ENCODE data around the gene UQCRC1.

Gene UQCRC1

DNA sequence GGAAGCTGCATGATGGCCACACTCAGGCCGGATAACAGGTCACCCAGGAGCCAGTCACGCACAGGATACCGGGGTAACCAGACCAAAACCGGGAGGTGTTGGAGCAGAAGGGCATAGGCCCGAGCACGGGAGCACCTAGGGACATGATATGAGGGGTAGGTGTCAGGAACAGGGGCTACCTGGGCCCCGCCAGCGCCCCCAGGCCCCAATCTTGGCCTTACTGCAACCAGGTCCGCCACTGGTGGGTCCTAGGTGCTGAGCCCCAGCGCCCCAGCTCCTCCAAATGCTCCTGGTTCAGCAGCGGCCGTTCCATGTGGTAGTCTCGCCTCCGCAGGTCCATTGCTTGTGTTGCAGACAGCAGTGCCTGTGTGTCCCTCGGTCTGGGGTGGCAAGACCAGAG lies 23.8 kb upstream of the UQCRC1 start:
- no peak for TF ChIP-seq YY1 (IDR thresholded peaks at IDR 0.05; ENCODE audit: insufficient read depth, insufficient read length)
- no peak for TF ChIP-seq ZNF274 (IDR thresholded peaks at IDR 0.05; ENCODE audit: low read depth, low read length)
- TF ChIP-seq SUZ12 (IDR thresholded peaks at IDR 0.05; ENCODE audit: extremely low read depth, insufficient read depth, insufficient read length): no peak
- H3K36me3 ChIP-seq (ENCODE audit: insufficient read depth, insufficient read length, low read length): peaks cover 58% of the 10 kb centered on the region
- H3K4me3 ChIP-seq (ENCODE audit: insufficient read length, low read depth): no peak overlapping the region
- no peaks in the 10 kb centered on the region for H3K9me3 ChIP-seq (ENCODE audit: insufficient read depth, low read length)
- DNase-seq (ENCODE audit: low read depth, low spot score): no peak
- H3K9ac ChIP-seq (ENCODE audit: insufficient read length, low read depth): peak overlapping the region; percentile 2
- H3K4me1 ChIP-seq (ENCODE audit: insufficient read depth, insufficient read length): peaks cover 21% of the 10 kb centered on the region
- no peaks in the 10 kb centered on the region for H3K27me3 ChIP-seq (ENCODE audit: insufficient read depth, insufficient read length)

DNA sequence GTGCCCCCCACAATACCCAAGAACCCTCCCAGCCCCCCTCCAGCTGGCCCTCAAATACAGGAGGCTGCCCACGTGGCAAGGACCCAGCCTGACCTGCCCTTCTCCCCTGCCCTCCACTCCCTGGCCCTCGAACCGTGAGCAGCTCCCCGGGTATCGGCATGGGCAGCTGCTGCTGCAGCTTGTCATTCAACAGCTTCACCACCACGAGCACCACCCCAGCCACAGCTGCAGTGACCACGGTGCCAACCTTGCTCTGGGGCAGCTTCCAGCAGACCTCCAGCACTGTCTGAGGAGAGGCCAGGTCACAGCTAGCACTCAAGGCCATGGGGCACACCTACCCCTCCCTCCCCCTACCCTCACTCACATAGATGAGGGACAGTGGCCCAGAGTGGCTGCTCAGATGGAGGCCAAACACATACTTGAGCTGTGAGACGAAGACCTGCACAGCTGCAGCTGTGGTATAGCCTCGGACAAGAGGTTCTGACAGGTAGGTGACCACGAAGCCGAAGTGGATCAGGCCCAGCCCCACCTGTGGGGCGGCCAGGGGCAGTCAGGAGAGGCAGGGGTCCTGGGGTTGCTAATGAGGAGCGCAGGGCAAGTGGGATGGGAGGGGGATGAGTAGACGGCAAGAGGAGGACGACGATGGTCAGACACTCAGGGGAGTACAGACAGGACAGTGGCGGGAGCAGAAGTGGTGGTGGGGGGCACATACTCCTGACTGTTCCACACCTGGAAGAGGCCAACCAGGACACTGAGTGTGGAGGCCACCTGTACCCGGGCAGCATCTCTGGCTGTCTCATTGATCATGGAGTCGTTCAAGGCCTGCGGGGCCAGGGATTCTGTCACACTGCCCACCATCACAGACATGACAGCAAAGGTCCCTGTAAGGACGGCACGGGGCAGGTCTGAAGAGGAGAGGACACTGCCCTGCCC lies 22.3 kb upstream of the UQCRC1 start:
- peaks cover 73% of the 10 kb centered on the region for H3K36me3 ChIP-seq (ENCODE audit: insufficient read depth, insufficient read length, low read length)
- no peak overlapping the region for H3K9ac ChIP-seq (ENCODE audit: insufficient read length, low read depth)
- DNase-seq (ENCODE audit: low read depth, low spot score): no peak
- H3K9me3 ChIP-seq (ENCODE audit: insufficient read depth, low read length): no peaks in the 10 kb centered on the region
- TF ChIP-seq SUZ12 (IDR thresholded peaks at IDR 0.05; ENCODE audit: extremely low read depth, insufficient read depth, insufficient read length) (no peak), ZNF274 (IDR thresholded peaks at IDR 0.05; ENCODE audit: low read depth, low read length) (no peak), YY1 (IDR thresholded peaks at IDR 0.05; ENCODE audit: insufficient read depth, insufficient read length) (no peak)
- H3K4me3 ChIP-seq (ENCODE audit: insufficient read length, low read depth): no peak overlapping the region
- no peaks in the 10 kb centered on the region for H3K27me3 ChIP-seq (ENCODE audit: insufficient read depth, insufficient read length)
- peaks cover 14% of the 10 kb centered on the region for H3K4me1 ChIP-seq (ENCODE audit: insufficient read depth, insufficient read length)

DNA sequence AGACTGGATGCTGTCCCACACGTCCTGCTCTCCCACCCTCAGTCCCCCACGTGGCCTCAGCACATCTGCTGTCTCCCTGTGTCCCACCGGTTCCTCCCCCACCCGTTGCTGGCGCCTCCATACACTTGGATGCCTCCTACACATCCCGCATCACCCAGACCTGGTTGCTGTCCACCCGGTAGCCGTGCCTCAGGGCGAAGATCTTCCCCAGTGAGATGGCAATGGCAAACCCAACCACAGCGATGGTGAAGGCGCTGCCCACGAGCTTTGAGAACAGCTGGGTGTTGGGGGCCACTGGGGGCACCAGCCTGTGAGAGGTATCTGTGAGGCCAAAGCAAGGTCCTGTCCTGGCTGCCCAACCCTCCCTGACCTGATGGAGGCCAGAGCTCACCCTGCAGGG lies 21.4 kb upstream of the UQCRC1 start:
- DNase-seq (ENCODE audit: low read depth, low spot score): no peak
- Histone ChIP-seq H3K4me1 (ENCODE audit: insufficient read depth, insufficient read length) (peaks cover 10% of the 10 kb centered on the region), H3K36me3 (ENCODE audit: insufficient read depth, insufficient read length, low read length) (peaks cover 82% of the 10 kb centered on the region)

DNA sequence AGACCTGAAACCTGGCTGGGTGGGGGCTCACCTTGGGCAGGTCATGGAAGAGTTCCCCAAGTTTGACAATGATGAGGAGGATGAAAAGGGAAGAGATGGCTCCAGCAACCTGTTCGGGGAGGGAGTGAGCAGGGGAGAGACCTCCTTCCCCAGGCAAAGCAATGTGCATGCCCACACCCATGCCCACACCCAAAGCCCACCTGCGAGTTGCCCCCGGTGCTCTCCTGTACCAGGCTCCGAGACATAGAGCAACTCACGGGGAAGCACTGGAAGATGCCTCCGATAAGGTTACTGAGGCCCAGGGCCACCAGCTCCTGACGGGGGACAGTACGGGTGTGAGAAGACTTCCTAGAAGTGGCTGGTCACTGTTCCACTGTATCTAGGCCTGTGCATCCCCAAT lies 21.0 kb upstream of the UQCRC1 start:
- Histone ChIP-seq H3K4me1 (ENCODE audit: insufficient read depth, insufficient read length) (peaks cover 10% of the 10 kb centered on the region), H3K9me3 (ENCODE audit: insufficient read depth, low read length) (no peaks in the 10 kb centered on the region), H3K9ac (ENCODE audit: insufficient read length, low read depth) (no peak overlapping the region), H3K36me3 (ENCODE audit: insufficient read depth, insufficient read length, low read length) (peaks cover 86% of the 10 kb centered on the region), H3K27me3 (ENCODE audit: insufficient read depth, insufficient read length) (no peaks in the 10 kb centered on the region), H3K4me3 (ENCODE audit: insufficient read length, low read depth) (no peak overlapping the region)
- TF ChIP-seq SUZ12 (IDR thresholded peaks at IDR 0.05; ENCODE audit: extremely low read depth, insufficient read depth, insufficient read length): no peak
- DNase-seq (ENCODE audit: low read depth, low spot score): no peak

More for the DNA sequence above, 21.4 kb upstream of the UQCRC1 start:
- no peaks in the 10 kb centered on the region for H3K27me3 ChIP-seq (ENCODE audit: insufficient read depth, insufficient read length)
- H3K9ac ChIP-seq (ENCODE audit: insufficient read length, low read depth): no peak overlapping the region
- TF ChIP-seq ZNF274 (IDR thresholded peaks at IDR 0.05; ENCODE audit: low read depth, low read length) (no peak), YY1 (IDR thresholded peaks at IDR 0.05; ENCODE audit: insufficient read depth, insufficient read length) (no peak), SUZ12 (IDR thresholded peaks at IDR 0.05; ENCODE audit: extremely low read depth, insufficient read depth, insufficient read length) (no peak)
- H3K4me3 ChIP-seq (ENCODE audit: insufficient read length, low read depth): no peak overlapping the region
- no peaks in the 10 kb centered on the region for H3K9me3 ChIP-seq (ENCODE audit: insufficient read depth, low read length)

DNA sequence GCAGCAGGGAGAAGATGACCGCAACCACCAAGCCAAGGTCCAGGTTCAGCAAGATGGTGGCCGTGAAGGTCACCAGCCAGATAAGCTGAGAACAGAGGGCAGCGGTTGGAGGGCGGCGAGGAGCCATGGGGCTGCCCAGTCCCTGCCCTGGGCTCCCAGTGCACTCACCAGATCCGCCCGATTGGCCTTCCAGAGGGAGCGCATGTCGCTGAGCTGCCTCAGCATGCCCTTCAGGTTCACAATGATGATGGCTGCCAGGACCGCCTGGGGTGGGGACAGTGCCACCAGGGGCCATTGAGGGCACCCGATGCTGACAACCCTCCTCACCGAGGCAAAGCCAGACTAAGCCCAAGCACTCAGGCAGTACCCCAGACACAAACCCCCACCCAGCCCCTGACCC lies 20.4 kb upstream of the UQCRC1 start:
- DNase-seq (ENCODE audit: low read depth, low spot score): no peak
- peaks cover 91% of the 10 kb centered on the region for H3K36me3 ChIP-seq (ENCODE audit: insufficient read depth, insufficient read length, low read length)
- no peaks in the 10 kb centered on the region for H3K9me3 ChIP-seq (ENCODE audit: insufficient read depth, low read length)
- TF ChIP-seq SUZ12 (IDR thresholded peaks at IDR 0.05; ENCODE audit: extremely low read depth, insufficient read depth, insufficient read length) (no peak), YY1 (IDR thresholded peaks at IDR 0.05; ENCODE audit: insufficient read depth, insufficient read length) (no peak), ZNF274 (IDR thresholded peaks at IDR 0.05; ENCODE audit: low read depth, low read length) (no peak)
- peaks cover 10% of the 10 kb centered on the region for H3K4me1 ChIP-seq (ENCODE audit: insufficient read depth, insufficient read length)
- no peaks in the 10 kb centered on the region for H3K27me3 ChIP-seq (ENCODE audit: insufficient read depth, insufficient read length)
- no peak overlapping the region for H3K9ac ChIP-seq (ENCODE audit: insufficient read length, low read depth)
- no peak overlapping the region for H3K4me3 ChIP-seq (ENCODE audit: insufficient read length, low read depth)

DNA sequence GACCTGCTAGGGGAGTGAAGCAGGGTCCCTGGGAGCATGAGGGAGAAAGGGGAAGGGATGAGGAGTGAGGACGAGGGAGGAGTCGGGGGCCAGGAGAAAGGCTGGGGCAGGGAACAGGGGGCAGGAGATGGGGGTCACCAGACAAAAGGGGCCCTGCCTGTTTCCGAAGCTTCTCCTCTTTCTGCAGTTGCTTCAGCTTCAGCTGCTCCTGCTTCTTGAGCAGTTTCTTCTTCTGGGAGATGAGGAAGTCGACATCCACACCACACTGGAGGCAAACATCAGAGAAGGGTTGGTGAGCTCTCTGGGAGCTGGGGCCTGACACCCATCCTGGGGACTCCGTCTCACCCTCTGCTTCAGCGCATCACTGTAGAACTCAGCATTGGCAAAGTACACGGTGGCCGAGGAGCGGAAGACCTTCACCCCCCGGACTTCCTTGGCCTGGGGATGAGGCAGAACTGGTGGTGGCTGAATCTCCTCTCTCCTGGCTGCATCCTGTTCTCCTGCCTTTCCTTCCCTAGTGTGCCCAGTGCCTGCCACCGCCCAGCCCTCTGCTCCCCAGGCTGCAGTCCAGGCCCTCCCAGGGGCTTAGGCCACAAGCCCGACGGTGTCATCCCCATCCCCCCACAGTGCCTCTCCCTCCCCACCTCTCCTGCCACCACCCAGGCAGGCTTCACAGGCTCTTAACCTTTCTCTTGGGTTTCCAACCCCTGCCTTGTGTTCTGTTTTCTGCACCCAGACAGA lies 19.0 kb upstream of the UQCRC1 start:
- H3K4me3 ChIP-seq (ENCODE audit: insufficient read length, low read depth): no peak overlapping the region
- H3K27me3 ChIP-seq (ENCODE audit: insufficient read depth, insufficient read length): no peaks in the 10 kb centered on the region
- TF ChIP-seq ZNF274 (IDR thresholded peaks at IDR 0.05; ENCODE audit: low read depth, low read length) (no peak), YY1 (IDR thresholded peaks at IDR 0.05; ENCODE audit: insufficient read depth, insufficient read length) (no peak), SUZ12 (IDR thresholded peaks at IDR 0.05; ENCODE audit: extremely low read depth, insufficient read depth, insufficient read length) (no peak)
- H3K36me3 ChIP-seq (ENCODE audit: insufficient read depth, insufficient read length, low read length): peaks cover 95% of the 10 kb centered on the region
- H3K4me1 ChIP-seq (ENCODE audit: insufficient read depth, insufficient read length): peaks cover 9% of the 10 kb centered on the region
- H3K9ac ChIP-seq (ENCODE audit: insufficient read length, low read depth): no peak overlapping the region
- H3K9me3 ChIP-seq (ENCODE audit: insufficient read depth, low read length): no peaks in the 10 kb centered on the region
- DNase-seq (ENCODE audit: low read depth, low spot score): no peak

DNA sequence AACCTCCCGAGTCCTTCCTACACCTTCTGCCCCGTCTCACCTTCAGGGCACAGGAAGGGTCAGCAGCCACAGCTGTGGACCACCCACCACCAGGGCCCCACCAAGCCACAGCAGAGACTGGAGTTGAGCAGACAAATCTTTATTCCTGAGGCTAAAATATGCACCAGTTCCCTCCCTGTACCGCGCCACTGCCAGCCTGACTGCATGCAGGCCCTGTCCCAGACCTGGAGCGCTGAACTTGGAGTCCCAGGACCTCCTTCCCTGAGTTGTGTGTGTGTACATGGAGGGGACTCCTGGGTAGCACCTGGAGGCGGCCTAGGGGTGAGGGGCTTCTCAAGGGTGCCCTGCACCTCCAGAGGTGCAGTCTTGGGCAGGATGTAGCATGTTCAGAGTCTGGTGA lies 16.2 kb upstream of the UQCRC1 start:
- Histone ChIP-seq H3K4me3 (ENCODE audit: insufficient read length, low read depth) (no peak overlapping the region), H3K27me3 (ENCODE audit: insufficient read depth, insufficient read length) (no peaks in the 10 kb centered on the region), H3K9ac (ENCODE audit: insufficient read length, low read depth) (no peak overlapping the region), H3K4me1 (ENCODE audit: insufficient read depth, insufficient read length) (peaks cover 6% of the 10 kb centered on the region), H3K36me3 (ENCODE audit: insufficient read depth, insufficient read length, low read length) (peaks cover 74% of the 10 kb centered on the region), H3K9me3 (ENCODE audit: insufficient read depth, low read length) (no peaks in the 10 kb centered on the region)
- DNase-seq (ENCODE audit: low read depth, low spot score): no peak
- TF ChIP-seq SUZ12 (IDR thresholded peaks at IDR 0.05; ENCODE audit: extremely low read depth, insufficient read depth, insufficient read length) (no peak), YY1 (IDR thresholded peaks at IDR 0.05; ENCODE audit: insufficient read depth, insufficient read length) (no peak), ZNF274 (IDR thresholded peaks at IDR 0.05; ENCODE audit: low read depth, low read length) (no peak)
